ENCODE data around the gene RMDN2.
"Not testable (repeated sequence)": the region's sequence is repeated elsewhere in the genome, so short reads cannot be mapped to it uniquely, and the experiment has no call there.

DNA sequence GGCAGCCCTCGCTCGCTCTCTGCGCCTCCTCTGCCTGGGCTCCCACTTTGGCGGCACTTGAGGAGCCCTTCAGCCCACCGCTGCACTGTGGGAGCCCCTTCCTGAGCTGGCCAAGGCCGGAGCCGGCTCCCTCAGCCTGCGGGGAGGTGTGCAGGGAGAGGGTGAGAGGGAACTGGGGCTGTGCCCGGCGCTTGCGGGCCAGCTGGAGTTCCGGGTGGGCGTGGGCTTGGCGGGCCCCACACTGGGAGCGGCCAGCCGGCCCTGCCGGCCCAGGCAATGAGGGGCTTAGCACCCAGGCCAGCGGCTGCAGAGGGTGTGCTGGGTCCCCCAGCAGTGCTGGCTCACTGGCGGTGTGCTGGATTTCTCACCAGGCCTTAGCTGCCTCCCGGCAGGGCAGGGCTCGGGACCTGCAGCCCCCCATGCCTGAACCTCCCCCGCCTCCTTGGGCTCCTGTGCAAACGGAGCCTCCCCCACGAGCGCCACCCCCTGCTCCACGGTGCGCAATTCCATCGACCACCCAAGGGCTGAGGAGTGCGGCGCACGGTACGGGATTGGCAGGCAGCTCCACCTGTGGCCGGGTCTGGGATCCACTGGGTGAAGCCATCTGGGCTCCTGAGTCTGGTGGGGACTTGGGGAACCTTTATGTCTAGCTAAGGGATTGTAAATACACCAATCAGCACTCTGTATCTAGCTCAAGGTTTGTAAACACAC, 95.4 kb downstream of the RMDN2 start:
- TF ChIP-seq, protein P1, sequence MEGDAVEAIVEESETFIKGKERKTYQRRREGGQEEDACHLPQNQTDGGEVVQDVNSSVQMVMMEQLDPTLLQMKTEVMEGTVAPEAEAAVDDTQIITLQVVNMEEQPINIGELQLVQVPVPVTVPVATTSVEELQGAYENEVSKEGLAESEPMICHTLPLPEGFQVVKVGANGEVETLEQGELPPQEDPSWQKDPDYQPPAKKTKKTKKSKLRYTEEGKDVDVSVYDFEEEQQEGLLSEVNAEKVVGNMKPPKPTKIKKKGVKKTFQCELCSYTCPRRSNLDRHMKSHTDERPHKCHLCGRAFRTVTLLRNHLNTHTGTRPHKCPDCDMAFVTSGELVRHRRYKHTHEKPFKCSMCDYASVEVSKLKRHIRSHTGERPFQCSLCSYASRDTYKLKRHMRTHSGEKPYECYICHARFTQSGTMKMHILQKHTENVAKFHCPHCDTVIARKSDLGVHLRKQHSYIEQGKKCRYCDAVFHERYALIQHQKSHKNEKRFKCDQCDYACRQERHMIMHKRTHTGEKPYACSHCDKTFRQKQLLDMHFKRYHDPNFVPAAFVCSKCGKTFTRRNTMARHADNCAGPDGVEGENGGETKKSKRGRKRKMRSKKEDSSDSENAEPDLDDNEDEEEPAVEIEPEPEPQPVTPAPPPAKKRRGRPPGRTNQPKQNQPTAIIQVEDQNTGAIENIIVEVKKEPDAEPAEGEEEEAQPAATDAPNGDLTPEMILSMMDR (IDR thresholded peaks at IDR 0.05; ENCODE audit: borderline replicate concordance, extremely low read depth, low read length, poor library complexity, severe bottlenecking): not testable (repeated sequence)
- TF ChIP-seq EZH2 (IDR thresholded peaks at IDR 0.05; ENCODE audit: borderline replicate concordance, low read depth, low read length, severe bottlenecking): not testable (repeated sequence)
